Stomach (tissue), 9 donors: ENCODE results near the gene BIRC6. TPM values are rescaled to one million over a fixed set of nuclear protein-coding genes. Genes with fewer than 3 reads are reported as not detected.

Source experiments
- DNase-seq, 2 donors: peaks; one replicate each; pipeline versions ENCODE4 v3.0.0 to v3.0.0-alpha.2; 2013 to 2019
- H3K27ac ChIP-seq, 5 donors: fragments of 200-600 bp in 4 of 5; sonication (generic) in 4 of 5; one replicate each; pipeline ENCODE4 v1.5.1; 2013 to 2019; ENCODE audit warnings: mild to moderate bottlenecking in 1 of 5, moderate library complexity in 1 of 5
- H3K27me3 ChIP-seq, 3 donors: fragments of 200-600 bp; sonication (generic); one replicate each; pipeline ENCODE4 v1.5.1; 2017 to 2019; ENCODE audit warnings: mixed run types in 1 of 3
- H3K36me3 ChIP-seq, 4 donors: fragments of 200-600 bp; sonication (generic); 1 replicate in 3 of 4; 2 replicates in 1 of 4; pipeline ENCODE4 v1.5.1; 2016 to 2019
- H3K4me1 ChIP-seq, 4 donors: fragments of 200-600 bp; sonication (generic); one replicate each; pipeline ENCODE4 v1.5.1; 2016 to 2019
- H3K4me3 ChIP-seq, 4 donors: fragments of 200-600 bp; sonication (generic) in 3 of 4; one replicate each; pipeline ENCODE4 v1.5.1; 2016 to 2019; ENCODE audit warnings: mild to moderate bottlenecking in 1 of 4
- H3K9me3 ChIP-seq, 4 donors: fragments of 200-600 bp; sonication (generic); one replicate each; pipeline ENCODE4 v1.5.1; 2016 to 2019
- EP300 ChIP-seq: sonication (generic); formaldehyde crosslinking; IDR thresholded peaks from one replicate; pipeline ENCODE4 v1.6.1; 2017; ENCODE audit warnings: antibody characterized with exemption
- POLR2A ChIP-seq, 4 donors: fragments of 450-650 bp; IDR thresholded peaks; one replicate each; pipeline ENCODE4 v1.6.1; 2016; ENCODE audit warnings: antibody characterized with exemption in 4 of 4, control low read depth in 2 of 4, mild to moderate bottlenecking in 1 of 4, moderate library complexity in 1 of 4
- POLR2AphosphoS5 ChIP-seq, 3 donors: sonication (generic); formaldehyde crosslinking; IDR thresholded peaks; one replicate each; pipeline ENCODE4 v1.6.1; 2016; ENCODE audit warnings: antibody characterized with exemption in 3 of 3
- WGBS, 5 donors: extraction: QIAGEN DNeasy Blood & Tissue Kit in 3 of 5; methylation state at CpG; one replicate each; pipeline versions ENCODE4 v1.1.5 to v1.1.7; 2013 to 2018; 5-methylcytosine and 5-hydroxymethylcytosine counted together
- intact Hi-C: fragments of 100-400 bp; cut with DNase I; formaldehyde crosslinking; loops from one replicate; pipeline ENCODE4 v1.15.1; 2023; ENCODE audit warnings: low total_unique reads
- polyA plus RNA-seq, 3 donors: library from polyadenylated mRNA; stranded (reverse); fragments of 200-250 nt; gene quantifications; one replicate each; pipeline ENCODE4 v1.2.3, GENCODE V29; 2013
- total RNA-seq, 5 donors: library from RNA; depleted of rRNA; stranded (reverse); fragments of >200 nt; gene quantifications; one replicate each; pipeline versions ENCODE4 v1.1.0 to v1.2.3, GENCODE V29; 2014 to 2016
- TF ChIP-seq, protein P1 (sequence below), 7 experiments: fragments of 450-650 bp in 4 of 7; fragments of 200-600 bp in 3 of 7; sonication (generic) in 3 of 7; IDR thresholded peaks; one replicate each; pipeline ENCODE4 v1.5.1; 2016 to 2019; ENCODE audit warnings: antibody characterized with exemption in 7 of 7, control low read depth in 2 of 7, mild to moderate bottlenecking in 1 of 7
- donor health status: healthy with polysubstance abuse.
- donor health status: Bipolar disorder and iron deficiency.
- donor health status: healthy.

BIRC6 gene
- total and polyA plus RNA-seq, 8 donors = 7.7 to 361 (median 68.2) TPM

- intact Hi-C loops = no loop called here
- no peak for DNase-seq
- H3K4me3 ChIP-seq = no peak overlapping the region
- H3K9me3 ChIP-seq = no peaks in the 10 kb centered on the region
- H3K27me3 ChIP-seq = no peaks in the 10 kb centered on the region
- peaks cover 15 to 48% (median 31%) of the 10 kb centered on the region in 4 donors for H3K4me1 ChIP-seq
- H3K36me3 ChIP-seq = peaks cover 4 to 23% (median 18%) of the 10 kb centered on the region in 4 donors
- no peak overlapping the region for H3K27ac ChIP-seq
- TF ChIP-seq POLR2AphosphoS5 (IDR thresholded peaks at IDR 0.05) (no peak), EP300 (no peak), POLR2A (IDR thresholded peaks at IDR 0.05) (no peak)
- TF ChIP-seq, protein P1, sequence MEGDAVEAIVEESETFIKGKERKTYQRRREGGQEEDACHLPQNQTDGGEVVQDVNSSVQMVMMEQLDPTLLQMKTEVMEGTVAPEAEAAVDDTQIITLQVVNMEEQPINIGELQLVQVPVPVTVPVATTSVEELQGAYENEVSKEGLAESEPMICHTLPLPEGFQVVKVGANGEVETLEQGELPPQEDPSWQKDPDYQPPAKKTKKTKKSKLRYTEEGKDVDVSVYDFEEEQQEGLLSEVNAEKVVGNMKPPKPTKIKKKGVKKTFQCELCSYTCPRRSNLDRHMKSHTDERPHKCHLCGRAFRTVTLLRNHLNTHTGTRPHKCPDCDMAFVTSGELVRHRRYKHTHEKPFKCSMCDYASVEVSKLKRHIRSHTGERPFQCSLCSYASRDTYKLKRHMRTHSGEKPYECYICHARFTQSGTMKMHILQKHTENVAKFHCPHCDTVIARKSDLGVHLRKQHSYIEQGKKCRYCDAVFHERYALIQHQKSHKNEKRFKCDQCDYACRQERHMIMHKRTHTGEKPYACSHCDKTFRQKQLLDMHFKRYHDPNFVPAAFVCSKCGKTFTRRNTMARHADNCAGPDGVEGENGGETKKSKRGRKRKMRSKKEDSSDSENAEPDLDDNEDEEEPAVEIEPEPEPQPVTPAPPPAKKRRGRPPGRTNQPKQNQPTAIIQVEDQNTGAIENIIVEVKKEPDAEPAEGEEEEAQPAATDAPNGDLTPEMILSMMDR (IDR thresholded peaks at IDR 0.05) = no peak
Observed at GRCh38 chr2:32376756-32377155, 19.9 kb downstream of the BIRC6 start.

GRCh38 chr2:32377928-32378327 is 21.1 kb downstream of the BIRC6 start:
- Histone ChIP-seq H3K36me3 (peaks cover 4 to 29% (median 28%) of the 10 kb centered on the region in 4 donors), H3K9me3 (no peaks in the 10 kb centered on the region), H3K4me1 (peaks cover 15 to 48% (median 31%) of the 10 kb centered on the region in 4 donors), H3K27ac (no peak overlapping the region), H3K27me3 (no peaks in the 10 kb centered on the region), H3K4me3 (no peak overlapping the region)
- intact Hi-C loops = no loop called here
- DNase-seq = no peak
- TF ChIP-seq POLR2AphosphoS5 (IDR thresholded peaks at IDR 0.05) (no peak), POLR2A (IDR thresholded peaks at IDR 0.05) (no peak), EP300 (no peak)
- TF ChIP-seq, protein P1 (IDR thresholded peaks at IDR 0.05) = no peak
- WGBS, 5 donors = 88 to 100% (median 92%) methylated on average over 1 of the region's 1 CpG

GRCh38 chr2:32379352-32379751 is 22.5 kb downstream of the BIRC6 start:
- no peak overlapping the region for H3K27ac ChIP-seq
- intact Hi-C loops = no loop called here
- peaks cover 15 to 43% (median 31%) of the 10 kb centered on the region in 4 donors for H3K4me1 ChIP-seq
- H3K36me3 ChIP-seq = peaks cover 4 to 43% (median 42%) of the 10 kb centered on the region in 4 donors
- no peaks in the 10 kb centered on the region for H3K27me3 ChIP-seq
- TF ChIP-seq POLR2A (IDR thresholded peaks at IDR 0.05) (no peak), POLR2AphosphoS5 (IDR thresholded peaks at IDR 0.05) (no peak), EP300 (no peak)
- TF ChIP-seq, protein P1 (IDR thresholded peaks at IDR 0.05) = no peak
- H3K9me3 ChIP-seq = no peaks in the 10 kb centered on the region
- no peak overlapping the region for H3K4me3 ChIP-seq
- DNase-seq = no peak

DNA sequence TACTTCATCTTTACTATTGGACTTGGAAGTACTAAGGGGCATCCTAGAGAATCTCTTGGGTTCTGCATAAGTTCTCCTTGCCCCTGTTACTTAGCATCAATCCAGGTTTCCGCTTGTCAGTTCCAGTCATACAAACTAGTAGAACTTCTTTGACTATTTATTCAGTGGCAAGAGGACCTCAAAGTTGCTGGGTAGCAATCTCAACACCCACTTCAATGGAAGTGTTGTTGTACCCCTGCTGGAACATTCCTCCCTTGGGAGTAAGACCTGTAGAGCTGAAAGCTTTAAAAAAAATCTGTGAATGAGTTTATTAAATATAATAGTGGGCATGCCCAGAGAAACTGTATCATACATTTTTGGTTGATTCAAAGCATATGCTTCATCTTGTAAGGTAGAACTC is 27.0 kb downstream of the BIRC6 start:
- H3K4me3 ChIP-seq = no peak overlapping the region
- DNase-seq = no peak
- no peaks in the 10 kb centered on the region for H3K27me3 ChIP-seq
- H3K4me1 ChIP-seq = peaks cover 0 to 15% (median 7%) of the 10 kb centered on the region in 4 donors
- H3K36me3 ChIP-seq = peaks cover 8 to 85% (median 80%) of the 10 kb centered on the region in 4 donors
- intact Hi-C loops = no loop called here
- no peaks in the 10 kb centered on the region for H3K9me3 ChIP-seq
- TF ChIP-seq POLR2AphosphoS5 (IDR thresholded peaks at IDR 0.05) (no peak), POLR2A (IDR thresholded peaks at IDR 0.05) (no peak), EP300 (no peak)
- TF ChIP-seq, protein P1 (IDR thresholded peaks at IDR 0.05) = no peak
- no peak overlapping the region for H3K27ac ChIP-seq
- 90 to 100% (median 100%) methylated on average over 1 of the region's 1 CpG for WGBS, 5 donors
